NCI-H2171 treated with DMSO at 0.1 percent for 48 hours (cell line): ENCODE data around the gene KCNIP3.
"Not testable (repeated sequence)": the region's sequence is repeated elsewhere in the genome, so short reads cannot be mapped to it uniquely, and the experiment has no call there.

ENCODE experiments used
- DNase-seq: peaks from one replicate; lab custom pipeline; 2025; lab: John Stamatoyannopoulos, UW

The KCNIP3 gene

DNA sequence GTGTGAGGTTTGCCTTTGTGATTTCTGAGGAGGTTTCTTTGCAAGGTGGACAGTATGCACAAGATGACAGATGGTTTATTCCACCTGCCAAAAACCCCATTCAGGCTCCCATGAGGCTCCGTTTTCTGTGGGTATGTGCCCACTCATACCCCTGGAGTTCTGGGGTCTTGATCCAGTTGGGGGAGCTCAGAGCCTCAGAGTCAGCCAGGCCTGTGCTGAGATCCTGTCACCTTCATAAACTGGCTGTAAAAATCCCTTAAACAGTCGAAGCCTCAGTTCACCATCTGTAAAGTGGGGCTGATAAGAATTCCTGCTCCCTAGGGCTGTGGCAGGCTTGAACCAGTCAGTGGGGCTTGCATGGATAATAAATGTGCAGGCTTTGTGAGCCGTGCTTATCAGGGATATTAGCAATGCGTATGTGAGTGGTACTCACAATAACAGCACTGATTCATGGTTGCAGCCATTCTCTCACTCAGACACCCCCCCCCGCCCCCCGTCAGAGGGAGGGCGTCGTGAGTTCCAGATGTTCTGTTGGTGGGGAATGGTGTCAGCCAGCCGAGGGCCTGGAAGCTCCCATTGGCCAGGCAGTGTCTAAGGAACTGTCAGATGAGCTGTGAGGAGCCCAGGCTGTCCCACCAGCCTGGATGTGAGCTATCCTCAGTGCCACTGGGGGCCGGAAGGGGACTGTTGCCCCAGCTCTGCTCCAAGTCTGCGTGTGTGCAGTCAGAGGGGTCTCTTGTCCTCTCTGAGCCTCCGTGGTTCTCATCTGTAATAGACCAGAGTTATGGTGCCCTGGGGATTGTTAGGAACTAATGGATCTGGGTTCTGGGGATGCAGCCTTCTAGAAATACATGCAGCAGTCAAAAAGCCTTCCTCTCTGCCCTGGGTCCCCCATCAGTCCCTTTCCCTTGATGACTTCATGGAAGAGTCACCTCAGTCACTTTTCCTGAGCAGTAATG is 51.7 kb downstream of the KCNIP3 start:
- DNase-seq: no peak

DNA sequence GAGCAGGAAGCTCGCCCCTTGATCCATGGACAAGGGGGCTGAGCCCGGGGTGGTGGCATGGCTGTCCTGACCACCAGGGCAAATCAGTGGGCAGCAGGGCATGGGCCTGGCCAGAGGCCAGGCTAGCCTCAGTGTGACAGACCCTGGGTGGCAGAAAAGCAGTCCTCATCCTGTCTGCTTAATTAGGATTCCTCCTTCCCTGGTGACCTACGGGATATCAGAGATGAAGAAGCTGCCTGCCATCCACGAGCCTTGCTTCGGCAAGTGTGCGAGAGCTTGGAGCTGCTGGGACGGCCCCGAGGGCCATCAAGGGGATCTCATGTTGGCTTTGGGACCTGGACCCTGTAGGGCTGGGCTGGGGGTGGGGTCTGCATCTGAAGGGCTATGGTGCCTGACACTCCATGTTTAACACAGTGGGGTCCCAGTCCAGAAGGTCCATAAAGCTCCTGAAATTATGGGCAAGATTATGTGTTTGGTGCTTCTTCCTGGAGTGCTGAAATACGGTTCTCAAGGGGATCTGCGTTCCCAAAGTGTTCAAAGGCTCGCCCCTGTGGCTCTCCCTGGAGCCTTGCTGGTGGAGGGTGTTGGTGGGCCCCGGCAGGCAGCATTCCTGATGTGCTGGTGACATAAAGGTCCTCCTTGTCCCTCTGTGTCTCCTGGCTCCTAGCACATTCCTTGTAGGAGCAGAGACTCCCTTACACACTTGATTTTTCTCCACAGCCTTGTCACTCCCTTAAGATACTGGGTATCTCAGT is 52.6 kb downstream of the KCNIP3 start:
- DNase-seq: no peak

DNA sequence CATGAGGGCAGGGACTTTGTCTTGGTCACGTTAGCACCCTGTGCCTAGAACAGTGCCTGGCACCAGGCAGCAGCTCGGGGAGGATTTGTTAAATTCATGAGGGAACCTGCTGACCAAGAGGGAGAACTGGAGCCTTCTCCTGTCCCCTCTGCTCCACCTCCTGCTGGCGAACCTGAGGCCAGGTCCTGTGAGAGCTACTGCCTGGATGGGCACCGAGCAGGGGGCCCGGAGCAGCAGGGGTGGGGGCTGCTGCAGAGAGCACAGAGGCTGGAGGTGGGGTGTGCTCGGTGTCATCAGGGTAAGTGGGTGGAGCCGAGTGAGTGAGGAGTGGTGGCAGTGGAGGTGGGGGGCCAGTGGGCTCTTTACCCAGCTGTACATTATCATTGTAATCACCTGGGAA is 53.2 kb downstream of the KCNIP3 start:
- DNase-seq: no peak

DNA sequence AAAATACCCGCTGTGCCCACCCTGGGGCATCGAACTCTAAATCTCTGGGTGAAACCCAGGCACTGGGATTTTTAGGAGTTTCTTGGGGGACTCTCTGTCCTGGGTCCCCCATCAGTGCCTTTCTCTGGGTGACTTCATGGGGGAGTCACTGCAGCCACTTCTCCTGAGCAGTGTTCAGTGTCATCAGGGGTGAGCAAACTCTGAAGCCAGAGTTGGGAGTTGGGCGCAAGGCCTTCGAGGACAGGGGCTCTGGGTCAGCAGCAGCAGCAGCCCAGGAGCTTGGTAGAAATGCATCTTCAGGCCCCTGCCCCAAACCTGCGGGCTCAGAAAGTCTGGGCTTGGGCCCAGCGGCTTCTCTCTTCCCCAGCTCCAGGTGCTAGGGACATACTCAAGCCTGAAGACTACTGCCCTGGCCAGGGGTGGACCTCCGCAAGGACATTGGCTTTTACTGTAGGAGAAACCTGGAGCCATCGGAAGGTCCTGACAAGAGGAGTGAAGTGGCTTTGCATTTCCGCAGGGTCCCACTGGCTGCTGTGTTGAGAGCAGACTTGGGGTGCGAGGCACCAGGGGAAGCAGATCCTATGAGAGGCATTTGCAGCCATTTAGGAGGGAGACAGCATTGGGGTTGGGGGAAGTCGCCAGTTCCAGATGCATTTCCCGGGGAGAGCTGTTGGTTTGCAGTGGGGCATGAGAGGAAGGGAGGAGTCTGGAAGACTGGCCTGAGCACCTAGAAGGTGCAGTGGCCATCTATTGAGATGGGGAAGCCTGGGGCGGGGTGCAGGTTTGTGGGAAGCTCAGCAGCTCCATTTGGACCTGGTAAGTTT is 53.8 kb downstream of the KCNIP3 start:
- DNase-seq: no peak

DNA sequence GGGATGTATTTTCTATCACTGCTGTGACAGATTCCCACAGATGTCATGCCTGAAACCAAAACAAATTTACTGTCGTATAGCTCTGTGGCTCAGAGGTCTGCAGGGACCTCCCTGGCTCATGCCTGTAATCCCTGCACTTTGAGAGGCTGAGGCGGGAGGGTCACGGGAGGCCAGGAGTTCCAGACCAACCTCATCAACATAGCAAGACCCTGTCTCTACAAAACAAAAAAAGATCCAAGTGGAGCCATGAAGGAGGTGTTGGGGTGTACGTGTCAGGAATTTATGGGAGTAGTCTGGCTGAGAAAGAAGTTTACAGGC is 54.4 kb downstream of the KCNIP3 start:
- no peak for DNase-seq

DNA sequence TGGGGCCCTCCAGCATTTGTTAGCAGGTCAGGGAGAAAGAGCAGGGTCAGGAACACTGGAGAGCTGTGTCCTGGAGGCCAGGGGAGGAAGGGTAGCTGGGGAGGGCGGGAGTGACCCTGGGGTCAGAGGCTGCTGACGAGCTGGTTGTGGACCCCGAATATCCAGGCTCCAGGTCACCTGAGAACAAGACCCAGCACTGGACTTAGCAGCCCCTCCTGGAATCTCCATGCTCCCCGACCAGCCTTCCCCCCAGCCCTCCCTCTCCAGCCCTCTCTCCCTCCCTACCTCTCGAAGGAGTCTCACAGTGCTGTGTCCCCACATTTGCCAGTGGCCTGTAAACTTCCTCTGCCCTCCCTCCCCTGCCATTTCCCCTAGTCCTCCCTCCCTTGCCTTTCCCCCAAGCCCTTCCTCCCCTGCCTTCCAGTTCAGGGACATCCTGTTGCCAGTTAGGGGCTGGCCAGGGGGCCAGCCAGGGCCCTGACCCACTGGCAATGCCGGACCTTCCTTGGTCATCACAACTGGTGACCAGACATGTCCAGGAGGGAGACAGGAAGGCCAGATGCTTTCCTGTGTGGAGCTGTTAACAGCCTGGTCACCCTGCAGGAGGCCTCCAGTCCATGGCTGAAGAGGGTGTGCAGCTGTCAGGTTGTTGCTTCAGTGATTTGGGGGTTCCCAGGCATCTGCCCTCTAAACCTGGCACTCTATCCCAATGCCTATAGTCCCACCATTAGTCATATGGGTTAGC is 55.3 kb downstream of the KCNIP3 start:
- no peak for DNase-seq

DNA sequence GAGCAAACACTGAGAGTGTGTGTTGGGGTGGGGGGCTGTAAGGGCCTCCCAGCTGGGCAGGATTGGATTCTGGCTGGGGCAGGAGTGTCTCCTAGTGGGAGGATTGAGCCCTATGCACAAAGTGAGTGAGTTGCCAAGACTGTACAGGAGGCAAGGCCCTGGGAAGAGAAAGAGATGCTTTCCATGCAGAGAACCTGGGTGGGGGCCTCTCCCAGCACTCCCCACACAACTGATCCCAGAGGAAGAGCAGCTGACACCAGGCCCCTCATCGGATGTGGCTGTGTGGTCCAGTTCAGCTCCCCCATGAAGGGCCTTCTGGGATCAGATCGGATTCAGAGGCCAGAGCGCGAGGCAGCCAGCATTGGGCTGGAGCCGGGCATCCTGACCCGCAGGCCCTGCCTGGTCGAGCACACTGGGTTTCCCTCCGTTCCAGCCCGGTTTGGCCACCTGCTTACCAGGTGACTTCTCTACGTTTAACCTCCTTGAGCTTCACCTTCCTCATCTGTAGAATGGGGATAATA is 56.0 kb downstream of the KCNIP3 start:
- no peak for DNase-seq

DNA sequence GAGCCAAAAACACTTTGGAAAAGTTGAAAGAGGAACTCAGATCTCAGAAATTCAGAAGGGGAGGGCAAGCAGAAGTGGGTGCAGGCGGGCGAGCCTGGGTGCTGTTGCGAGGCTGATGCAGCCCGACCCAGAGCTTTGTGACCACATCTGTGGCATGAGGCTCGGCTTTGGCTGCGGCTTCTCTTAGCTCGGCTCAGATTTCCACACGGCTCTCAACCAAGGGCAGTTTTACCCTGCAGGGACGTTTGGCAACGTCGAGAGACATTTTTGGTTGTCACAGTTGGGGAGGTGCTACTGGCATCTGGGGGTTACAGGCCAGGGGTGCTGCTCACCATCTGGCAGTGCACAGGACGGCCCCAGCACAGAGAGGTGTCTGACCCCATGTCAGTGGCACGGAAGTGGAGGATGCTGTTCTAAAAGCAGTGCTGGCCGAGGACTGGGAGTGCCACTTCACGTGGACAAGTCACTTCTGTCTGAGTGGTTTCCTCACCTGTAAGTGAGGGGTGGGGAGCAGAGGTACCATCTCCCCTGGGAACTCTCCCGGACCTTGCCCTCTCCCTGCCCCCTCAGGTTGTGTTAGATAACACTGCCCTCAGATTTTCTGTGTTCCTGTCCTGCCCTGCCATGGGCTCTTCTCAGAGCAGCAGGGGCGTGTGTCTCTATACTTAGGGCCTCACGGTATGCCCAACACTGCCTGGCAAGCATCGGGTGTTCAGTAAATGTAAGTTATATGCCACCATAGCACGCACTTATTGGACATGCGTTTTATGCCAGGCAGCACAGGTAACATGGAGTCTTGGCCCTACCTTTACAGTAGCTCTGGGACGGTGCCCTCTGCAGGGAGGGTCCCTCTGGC is 56.7 kb downstream of the KCNIP3 start:
- DNase-seq: no peak

DNA sequence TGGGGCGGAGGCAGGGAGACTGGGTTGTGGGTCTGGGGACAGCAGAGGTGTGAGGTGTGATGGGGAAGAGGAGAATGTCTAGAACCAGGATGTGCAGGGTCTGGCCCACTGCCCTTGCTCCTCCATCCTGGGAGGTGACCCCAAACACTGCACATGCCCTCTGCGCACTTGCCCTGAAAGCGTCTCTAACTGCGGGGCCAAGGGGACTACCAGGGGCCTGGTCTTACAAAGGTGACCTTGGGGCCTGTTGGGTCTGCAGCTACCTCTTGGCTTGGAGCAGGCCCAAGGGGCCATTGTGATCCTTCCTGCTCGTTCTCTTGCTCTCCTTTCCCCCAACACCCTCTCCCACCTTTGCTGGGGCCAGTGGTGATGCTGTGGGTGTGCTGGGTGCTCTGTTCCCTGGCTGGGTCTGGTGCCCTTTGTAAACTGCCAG is 57.3 kb downstream of the KCNIP3 start:
- no peak for DNase-seq

DNA sequence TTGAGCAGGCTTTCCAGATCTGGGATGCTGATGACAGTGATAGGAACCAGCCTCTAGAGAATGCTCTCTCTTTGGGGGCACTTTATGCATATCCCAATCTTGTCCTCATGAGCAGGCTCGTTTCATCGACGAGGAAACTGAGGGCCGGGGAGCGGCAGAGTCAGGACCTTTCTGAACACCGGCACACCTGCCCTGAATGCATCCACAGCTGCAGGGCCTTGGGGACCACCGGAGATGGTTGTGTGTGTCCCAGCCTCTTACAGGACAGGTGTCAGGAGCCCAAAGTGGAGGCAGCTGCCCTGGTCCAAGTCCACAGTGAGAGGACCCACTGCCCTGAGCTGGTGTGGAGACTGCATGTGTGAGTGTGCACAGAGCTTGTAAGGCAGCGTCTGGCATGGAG is 57.8 kb downstream of the KCNIP3 start:
- no peak for DNase-seq

DNA sequence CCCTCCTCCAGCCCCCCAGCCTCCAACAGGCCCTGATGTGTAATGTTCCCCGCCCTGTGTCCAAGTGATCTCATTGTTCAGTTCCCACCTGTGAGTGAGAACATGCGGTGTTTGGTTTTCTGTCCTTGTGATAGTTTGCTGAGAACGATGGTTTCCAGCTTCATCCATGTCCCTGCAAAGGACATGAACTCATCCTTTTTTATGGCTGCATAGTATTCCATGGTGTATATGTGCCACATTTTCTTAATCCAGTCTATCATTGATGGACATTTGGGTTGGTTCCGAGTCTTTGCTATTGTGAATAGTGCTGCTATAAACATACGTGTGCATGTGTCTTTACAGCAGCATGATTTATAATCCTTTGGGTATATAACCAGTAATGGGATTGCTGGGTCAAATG is 58.3 kb downstream of the KCNIP3 start:
- DNase-seq: not testable (repeated sequence)

DNA sequence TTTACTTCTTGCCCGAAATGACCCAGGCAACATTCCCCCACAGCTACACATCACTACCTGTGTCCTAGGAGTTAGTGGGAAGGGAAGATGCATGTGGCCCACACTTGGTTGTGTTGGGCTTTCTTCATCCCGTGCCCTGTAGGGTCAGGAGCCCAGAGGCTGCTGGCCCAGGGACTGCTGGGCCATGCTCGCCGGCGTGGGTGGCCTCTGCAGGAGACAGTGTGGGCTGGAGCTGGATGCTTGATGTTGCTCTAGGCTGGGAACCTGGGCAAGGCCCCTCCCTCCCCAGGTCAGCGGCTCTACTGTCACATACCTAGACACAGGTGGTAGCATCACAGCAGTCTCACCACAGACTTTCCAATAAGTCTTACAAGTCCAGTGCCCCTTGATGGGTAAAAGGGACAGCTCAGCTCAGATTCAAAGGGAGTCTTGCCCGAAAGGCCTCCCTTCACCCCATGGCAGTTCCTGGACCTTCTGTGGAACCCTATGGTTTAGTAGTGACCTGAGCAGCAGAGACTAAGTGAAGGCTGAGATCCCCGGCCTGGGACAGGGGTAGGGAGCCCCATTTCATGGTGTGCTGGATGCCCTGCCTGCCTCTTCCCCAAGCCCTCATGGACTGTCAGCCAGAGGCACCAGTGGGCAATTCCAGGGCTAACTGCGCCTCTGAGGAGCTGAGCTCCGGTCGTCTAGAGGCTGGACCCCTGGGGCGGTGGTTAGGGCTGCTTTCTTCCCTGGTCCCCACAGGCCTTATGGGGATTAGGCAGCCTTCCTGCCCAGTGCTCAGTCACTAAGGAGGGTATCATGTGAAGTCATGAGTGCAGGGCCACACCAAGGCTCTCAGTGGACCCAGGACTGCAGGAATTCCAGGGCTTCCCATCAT is 59.9 kb downstream of the KCNIP3 start:
- no peak for DNase-seq

DNA sequence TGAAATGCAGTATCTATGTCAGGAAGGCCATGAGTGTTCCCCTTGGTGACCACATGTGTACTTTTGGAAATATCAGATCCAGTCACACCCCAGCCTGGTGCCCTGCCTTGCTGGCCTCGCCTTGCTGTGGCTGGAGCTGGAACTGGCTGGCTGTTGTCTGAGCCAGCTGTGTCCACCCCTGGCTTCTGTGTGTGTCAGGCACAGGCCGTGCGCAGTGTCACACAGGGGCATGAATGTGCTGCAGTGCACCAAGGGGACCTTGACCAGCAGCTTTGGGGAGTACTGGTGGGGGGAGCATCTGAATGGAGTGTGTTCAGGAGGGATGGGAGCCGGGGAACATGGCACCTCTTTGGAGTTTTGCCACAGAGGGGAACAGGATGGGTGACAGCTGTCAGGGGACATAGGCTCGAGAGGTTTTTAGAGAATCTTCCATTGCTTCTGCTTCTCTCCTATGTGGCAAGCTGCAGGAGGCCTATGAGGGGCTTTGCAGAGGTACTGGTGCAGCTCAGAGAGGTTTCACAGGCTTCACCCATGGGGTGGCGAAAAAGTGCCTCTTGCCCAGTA is 60.7 kb downstream of the KCNIP3 start:
- no peak for DNase-seq

DNA sequence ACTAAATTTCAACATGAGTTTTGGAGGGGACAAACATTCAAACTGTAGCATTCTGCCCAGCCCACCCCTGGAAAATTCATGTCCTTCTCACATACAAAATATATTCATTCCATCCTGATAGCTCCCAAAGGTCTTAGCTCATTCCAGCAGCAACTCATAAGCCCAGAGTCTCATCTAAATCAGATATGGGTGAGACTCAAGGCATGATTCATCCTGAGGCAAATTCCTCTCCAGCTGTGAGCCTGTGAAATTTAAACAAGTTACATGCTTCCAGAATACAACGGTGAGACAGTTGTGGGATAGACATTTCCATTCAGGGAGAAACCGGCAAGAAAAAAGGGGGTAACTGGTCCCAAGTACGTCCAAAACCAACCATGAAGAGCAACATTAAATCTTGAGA is 61.9 kb downstream of the KCNIP3 start:
- DNase-seq: no peak

DNA sequence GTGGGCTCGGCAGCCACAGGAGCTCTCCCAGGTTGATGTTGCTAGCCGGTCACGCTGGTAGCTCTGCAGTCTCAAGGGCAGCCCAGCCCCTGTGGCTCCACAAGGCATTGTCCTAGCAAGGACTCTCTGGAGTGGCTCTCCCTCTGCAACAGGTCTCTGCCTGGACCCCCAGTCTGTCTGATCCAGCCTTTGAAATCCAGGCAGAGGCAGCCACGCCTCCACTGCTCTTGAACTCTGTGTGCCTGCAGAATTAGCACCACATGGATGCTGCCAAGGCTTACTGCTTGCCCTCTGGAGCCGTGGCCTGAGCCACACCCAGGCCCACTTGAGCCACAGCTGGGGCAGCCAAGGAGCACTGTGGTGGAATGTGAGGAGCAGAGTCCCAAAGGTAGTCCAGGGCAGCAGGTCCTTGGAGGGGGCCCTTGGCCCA is 62.4 kb downstream of the KCNIP3 start:
- no peak for DNase-seq

DNA sequence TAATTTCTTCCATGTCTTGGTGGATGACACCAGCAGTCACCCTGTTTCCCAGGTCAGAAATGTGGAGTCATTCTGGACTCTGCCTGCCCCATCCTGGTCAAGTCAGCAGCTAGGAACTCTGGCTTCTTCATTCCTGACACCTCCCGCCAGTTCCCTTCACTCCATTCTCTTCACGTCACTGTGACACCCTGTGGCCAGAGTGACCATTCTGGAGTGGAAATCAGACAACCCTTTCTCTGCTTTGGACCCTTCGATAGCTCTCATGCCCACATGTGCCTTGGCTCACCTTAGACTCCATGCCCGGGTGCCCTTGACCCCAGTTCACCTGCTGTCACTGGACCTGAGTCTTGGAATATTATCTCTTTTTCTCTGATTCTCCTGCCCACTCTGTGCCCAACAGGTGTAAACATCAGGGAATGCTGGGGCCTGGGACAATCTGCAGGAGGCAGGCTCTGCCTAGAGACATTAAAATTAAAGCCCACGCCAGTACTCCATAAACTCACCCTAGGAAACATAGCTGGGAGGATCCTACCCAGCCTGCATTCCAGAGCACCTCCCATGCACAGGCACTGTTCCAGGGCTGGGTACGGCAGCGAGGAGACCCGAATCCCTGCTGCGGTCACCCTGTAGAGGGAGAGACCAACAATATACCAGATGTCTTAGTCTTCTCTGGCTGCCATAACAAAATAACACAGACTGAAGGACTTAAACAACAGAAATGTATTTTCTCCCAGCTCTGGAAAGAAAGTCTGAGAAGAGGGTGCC is 64.3 kb downstream of the KCNIP3 start:
- no peak for DNase-seq

DNA sequence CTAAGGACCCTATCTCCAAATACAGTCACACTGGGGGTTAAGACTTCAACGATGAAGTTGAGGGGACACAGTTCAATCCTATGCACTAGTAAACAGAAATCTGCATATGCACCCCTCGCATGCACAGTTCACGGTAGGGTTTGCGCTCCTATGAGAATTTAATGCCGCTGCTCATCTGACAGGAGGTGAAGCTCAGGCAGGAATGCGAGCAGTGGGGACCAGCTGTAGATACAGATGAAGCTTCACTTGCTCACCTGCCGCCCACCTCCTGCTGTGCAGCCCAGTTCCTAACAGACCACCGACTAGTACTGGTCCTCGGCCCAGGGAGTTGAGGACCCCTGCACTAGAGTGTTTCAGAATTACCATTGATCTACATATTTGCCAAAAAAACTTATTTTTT is 65.3 kb downstream of the KCNIP3 start:
- no peak for DNase-seq

DNA sequence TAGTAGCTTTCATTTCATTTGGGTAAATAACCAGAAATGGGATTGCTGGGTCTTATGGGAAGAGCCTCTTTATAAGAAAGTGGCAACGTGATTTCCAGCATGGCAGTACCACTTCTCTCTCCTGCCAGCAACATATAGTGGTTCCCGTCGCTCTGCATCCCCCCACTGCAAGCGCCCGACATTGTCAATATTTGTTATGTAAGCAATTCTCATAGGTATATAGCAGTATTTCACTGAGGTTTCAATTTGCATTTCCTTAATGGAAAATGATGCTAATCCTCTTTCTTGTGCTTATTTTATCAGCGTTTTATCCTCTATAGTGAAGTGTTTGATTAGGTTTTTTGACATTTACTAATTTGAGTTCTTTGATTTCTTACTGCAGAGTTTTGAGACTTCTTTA is 69.4 kb downstream of the KCNIP3 start:
- DNase-seq: no peak
